Ovary (tissue), 9 donors: ENCODE data around the gene QRICH1. TPM values are rescaled to one million over a fixed set of nuclear protein-coding genes. Genes with fewer than 3 reads are reported as not detected.

Experiments used
- DNase-seq, 5 donors: peaks; one replicate each; pipeline ENCODE4 v3.0.0-alpha.2; 2019 to 2020
- H3K27ac ChIP-seq, 2 donors: fragments of 200-600 bp; one replicate each; pipeline versions ENCODE4 v1.5.1 to v1.8.0; 2019 to 2022
- H3K27me3 ChIP-seq: fragments of 200-600 bp; one replicate; pipeline ENCODE4 v1.8.0; 2022
- H3K36me3 ChIP-seq: fragments of 200-600 bp; sonication (generic); one replicate; pipeline ENCODE4 v1.5.1; 2019
- H3K4me1 ChIP-seq: one replicate; pipeline ENCODE4 v1.8.1; 2013; ENCODE audit warnings: mild to moderate bottlenecking, moderate library complexity; ENCODE audit not compliant: insufficient read depth
- H3K4me3 ChIP-seq: fragments of 200-600 bp; sonication (generic); one replicate; pipeline ENCODE4 v1.5.1; 2017
- H3K9me3 ChIP-seq, 2 donors: fragments of 200-600 bp in 1 of 2; sonication (generic) in 1 of 2; one replicate each; pipeline versions ENCODE4 v1.5.1 to v1.8.1; 2013 to 2019; ENCODE audit warnings: mild to moderate bottlenecking in 1 of 2, moderate library complexity in 1 of 2
- CTCF ChIP-seq, 3 donors: fragments of 450-650 bp in 2 of 3; fragments of 200-600 bp in 1 of 3; IDR thresholded peaks; one replicate each; pipeline versions ENCODE4 v1.5.1 to v1.8.0; 2016 to 2022; ENCODE audit warnings: antibody characterized with exemption in 3 of 3, mild to moderate bottlenecking in 1 of 3
- EP300 ChIP-seq: sonication (generic); formaldehyde crosslinking; IDR thresholded peaks from one replicate; pipeline ENCODE4 v1.6.1; 2017; ENCODE audit warnings: antibody characterized with exemption
- POLR2A ChIP-seq: fragments of 450-650 bp; IDR thresholded peaks from one replicate; pipeline ENCODE4 v1.6.1; 2017; ENCODE audit warnings: antibody characterized with exemption, mild to moderate bottlenecking, moderate library complexity
- WGBS, 3 donors: extraction: QIAGEN DNeasy Blood & Tissue Kit in 1 of 3; methylation state at CpG; one replicate each; pipeline versions ENCODE4 v1.1.5 to v1.1.7; 2013 to 2017; 5-methylcytosine and 5-hydroxymethylcytosine counted together
- intact Hi-C, 4 donors: fragments of 100-400 bp; cut with DNase I; formaldehyde crosslinking; loops; one replicate each; pipeline versions ENCODE4 v1.11.0 to v1.15.1; 2022 to 2023
- polyA plus RNA-seq, 2 donors: library from polyadenylated mRNA; stranded (reverse); fragments of 200-250 nt in 1 of 2; fragments of 350-450 nt in 1 of 2; fragmentation: Illumina TruSeq in 1 of 2; extraction: RNeasy Lipid Tissue Mini Kit (QIAGEN cat#74804) in 1 of 2; gene quantifications; one replicate each; pipeline ENCODE4 v1.2.3, GENCODE V29; 2013 to 2014
- total RNA-seq, 7 donors: library from RNA; depleted of rRNA in 2 of 7; stranded (reverse); fragments of >200 nt in 2 of 7; fragmentation: NEBNext Ultra II Directional in 3 of 7; extraction: Animal tissue kit (Norgen Biotek cat#: 25700) in 3 of 7; gene quantifications; one replicate each; pipeline versions ENCODE4 v1.1.0 to v1.2.4, GENCODE V29; 2016 to 2023
- donor health status: DM: no; HTN: no; CAD: no; lungs with moderate emphysema.
- donor health status: DM: no; HTN: no; CAD: no.
- donor health status: Bipolar disorder and iron deficiency.
- donor health status: DM: yes; HTN: yes; CAD: no.
- donor health status: DM: no; HTN: no; CAD: no.
- donor health status: DM: yes; HTN: yes; CAD: no.

Gene QRICH1
- total and polyA plus RNA-seq, 9 donors, result 46.2 to 104 (median 82.8) TPM

GRCh38 chr3:49015072-49015471 is 78.8 kb downstream of the QRICH1 start:
- intact Hi-C loops, result no loop called here
- WGBS, 3 donors, result 60 to 73% (median 61%) methylated on average over 8 of the region's 8 CpGs
- no peaks in the 10 kb centered on the region for H3K36me3 ChIP-seq

GRCh38 chr3:49013738-49014660 is 79.9 kb downstream of the QRICH1 start:
- no peaks in the 10 kb centered on the region for H3K27me3 ChIP-seq
- TF ChIP-seq POLR2A (no peak), EP300 (no peak), CTCF (IDR thresholded peaks at IDR 0.05) (peak in 1 of 3 donors; percentile 25)
- no peak overlapping the region for H3K27ac ChIP-seq
- H3K4me1 ChIP-seq, result peaks cover 5% of the 10 kb centered on the region
- no peaks in the 10 kb centered on the region for H3K36me3 ChIP-seq
- no peaks in the 10 kb centered on the region for H3K9me3 ChIP-seq
- DNase-seq, result peak in 3 of 5 donors; percentile 31 to 52 (median 43)
- no peak overlapping the region for H3K4me3 ChIP-seq
- intact Hi-C loops, result no loop called here
- WGBS, 3 donors, result 74 to 77% (median 74%) methylated on average over 23 to 24 of the region's 24 CpGs

More at GRCh38 chr3:49015072-49015471, 78.8 kb downstream of the QRICH1 start:
- H3K4me3 ChIP-seq, result no peak overlapping the region
- H3K27me3 ChIP-seq, result no peaks in the 10 kb centered on the region
- TF ChIP-seq CTCF (IDR thresholded peaks at IDR 0.05), result no peak
- TF ChIP-seq POLR2A, result no peak
- TF ChIP-seq EP300, result no peak
- H3K27ac ChIP-seq, result no peak overlapping the region
- peak in 1 of 5 donors; percentile 22 for DNase-seq
- peaks cover 5% of the 10 kb centered on the region for H3K4me1 ChIP-seq
- H3K9me3 ChIP-seq, result no peaks in the 10 kb centered on the region

GRCh38 chr3:49013113-49013737 is 80.6 kb downstream of the QRICH1 start:
- Histone ChIP-seq H3K9me3 (no peaks in the 10 kb centered on the region), H3K4me1 (peaks cover 5% of the 10 kb centered on the region), H3K27ac (no peak overlapping the region), H3K27me3 (no peaks in the 10 kb centered on the region), H3K36me3 (no peaks in the 10 kb centered on the region), H3K4me3 (no peak overlapping the region)
- peak in 2 of 5 donors; percentile 19 to 34 for DNase-seq
- TF ChIP-seq CTCF (IDR thresholded peaks at IDR 0.05), result no peak
- TF ChIP-seq EP300, result no peak
- no peak for TF ChIP-seq POLR2A
- intact Hi-C loops, result no loop called here
- 70 to 74% (median 73%) methylated on average over 19 of the region's 19 CpGs for WGBS, 3 donors

GRCh38 chr3:49012441-49013017 is 81.3 kb downstream of the QRICH1 start:
- Histone ChIP-seq H3K36me3 (no peaks in the 10 kb centered on the region), H3K4me3 (no peak overlapping the region), H3K4me1 (peaks cover 5% of the 10 kb centered on the region), H3K9me3 (no peaks in the 10 kb centered on the region), H3K27me3 (no peaks in the 10 kb centered on the region), H3K27ac (no peak overlapping the region)
- intact Hi-C loops, result no loop called here
- WGBS, 3 donors, result 41 to 61% (median 44%) methylated on average over 16 to 17 of the region's 17 CpGs
- TF ChIP-seq EP300 (no peak), POLR2A (no peak), CTCF (IDR thresholded peaks at IDR 0.05) (no peak)
- peak in 1 of 5 donors; percentile 24 for DNase-seq
